GDM1 (cell line): ENCODE measurements around the gene LARP6.
"Not testable (repeated sequence)": the region's sequence is repeated elsewhere in the genome, so short reads cannot be mapped to it uniquely, and the experiment has no call there.

Experiments used
- DNase-seq: peaks from one replicate; lab custom pipeline; 2025; lab: John Stamatoyannopoulos, UW

Gene LARP6

DNA sequence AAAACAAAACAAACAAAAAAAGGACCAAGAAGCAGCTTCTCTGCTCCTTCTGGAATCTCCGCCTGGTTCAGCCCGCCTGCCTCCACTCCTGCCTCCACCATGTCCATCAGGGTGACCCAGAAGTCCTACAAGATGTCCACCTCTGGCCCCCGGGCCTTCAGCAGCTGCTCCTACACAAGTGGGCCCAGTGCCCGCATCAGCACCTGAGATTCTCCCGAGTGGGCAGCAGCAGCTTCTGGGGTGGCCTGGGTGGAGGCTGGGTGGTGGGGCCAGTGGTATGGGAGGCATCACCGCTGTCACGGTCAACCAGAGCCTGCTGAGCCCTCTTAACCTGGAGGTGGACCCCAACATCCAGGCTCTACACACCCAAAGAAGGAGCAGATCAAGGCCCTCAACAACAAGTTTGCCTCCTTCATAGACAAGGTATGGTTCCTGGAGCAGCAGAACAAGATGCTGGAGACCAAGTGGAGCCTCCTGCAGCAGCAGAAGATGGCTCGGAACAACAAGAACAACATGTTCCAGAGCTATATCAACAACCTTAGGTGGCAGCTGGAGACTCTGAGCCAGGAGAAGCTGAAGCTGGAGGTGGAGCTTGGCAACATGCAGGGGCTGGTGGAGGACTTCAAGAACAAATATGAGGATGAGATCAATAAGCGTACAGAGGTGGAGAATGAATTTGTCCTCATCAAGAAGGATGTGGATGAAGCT lies 4.8 kb upstream of the LARP6 start:
- not testable (repeated sequence) for DNase-seq

GRCh38 chr15:70857562-70858285 lies 3.8 kb upstream of the LARP6 start:
- no peak for DNase-seq

GRCh38 chr15:70856884-70857561 lies 3.1 kb upstream of the LARP6 start:
- DNase-seq = no peak

DNA sequence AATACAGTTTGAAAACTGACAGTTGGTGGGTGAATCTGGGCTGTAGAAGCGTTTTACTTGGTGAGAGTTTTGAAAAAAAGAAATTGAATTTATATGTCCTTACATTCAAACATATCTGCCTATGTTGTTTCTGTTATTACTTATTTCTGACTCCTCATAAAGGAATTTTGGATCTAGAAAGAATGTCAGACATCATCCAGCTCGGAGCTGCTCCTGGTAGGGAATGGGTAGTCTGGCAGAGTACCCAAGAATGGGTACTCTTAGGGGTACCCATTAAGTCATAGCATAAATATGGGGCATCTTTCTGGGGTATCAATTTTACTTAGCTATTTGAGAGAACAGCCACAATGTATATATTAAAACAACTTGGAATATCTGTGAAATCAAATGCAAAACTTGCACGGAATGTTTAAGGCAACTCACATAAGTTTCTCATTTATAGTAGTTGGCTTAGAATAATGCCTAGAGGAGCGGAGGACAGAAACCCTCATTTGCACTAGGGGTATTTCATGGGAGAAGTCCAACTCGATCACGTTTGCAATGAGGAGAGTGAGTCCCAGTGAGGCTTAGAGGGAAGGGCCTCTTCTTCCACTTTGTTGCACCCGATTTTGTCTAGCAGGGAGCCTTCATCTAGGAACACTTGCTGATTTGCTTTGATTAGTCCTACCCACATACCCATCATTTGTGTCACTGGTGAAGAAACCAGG lies 2.4 kb upstream of the LARP6 start:
- no peak for DNase-seq

GRCh38 chr15:70855764-70856163 lies 1.8 kb upstream of the LARP6 start:
- no peak for DNase-seq

DNA sequence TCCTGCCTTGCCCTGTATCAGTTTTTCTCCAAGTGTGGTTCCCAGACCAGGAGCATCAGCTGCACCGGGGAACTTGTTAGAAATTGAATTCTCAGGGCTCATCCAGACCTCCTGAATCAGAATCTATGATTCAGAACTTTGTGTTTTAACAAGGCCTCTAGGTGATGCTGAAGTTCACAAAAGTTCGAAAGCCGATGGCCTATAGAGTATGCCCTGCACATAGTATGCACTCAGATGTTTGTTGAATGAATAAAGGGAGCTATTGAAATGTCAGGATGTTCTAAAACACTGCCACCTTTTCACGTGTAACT lies 664 bp upstream of the LARP6 start:
- no peak for DNase-seq

DNA sequence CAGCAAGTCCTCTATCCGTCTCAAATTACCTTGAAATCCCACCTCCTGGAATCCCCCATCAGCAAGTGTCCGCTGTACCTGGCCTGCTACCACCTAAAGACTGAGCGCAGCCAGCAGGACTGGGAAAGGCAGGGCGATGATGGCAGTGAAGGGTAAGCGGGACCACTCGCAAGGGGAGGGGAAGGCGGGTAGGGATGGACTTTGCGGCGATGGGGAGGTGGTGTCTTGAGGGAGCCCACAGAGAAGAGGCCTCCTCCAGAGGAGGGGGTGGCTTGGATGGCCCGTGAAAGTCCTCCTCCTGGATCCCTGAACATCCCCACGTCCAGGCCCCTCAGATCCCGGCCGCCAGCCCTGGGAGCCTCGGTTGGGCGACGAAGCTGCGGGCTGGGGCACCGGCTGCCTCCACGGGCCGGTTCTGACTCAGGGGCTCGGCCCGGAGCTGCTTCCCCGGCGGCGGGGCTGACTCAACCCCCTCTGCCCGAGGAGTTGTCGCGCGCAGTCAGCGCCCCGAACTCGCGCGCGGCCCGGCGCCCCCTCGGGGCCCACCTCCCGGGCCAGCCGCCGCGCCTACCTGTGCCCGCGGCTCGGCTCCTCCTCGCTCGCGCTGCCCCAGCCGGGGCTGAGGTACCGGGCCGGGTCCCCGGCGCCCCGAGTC lies 512 bp downstream of the LARP6 start:
- DNase-seq = no peak

DNA sequence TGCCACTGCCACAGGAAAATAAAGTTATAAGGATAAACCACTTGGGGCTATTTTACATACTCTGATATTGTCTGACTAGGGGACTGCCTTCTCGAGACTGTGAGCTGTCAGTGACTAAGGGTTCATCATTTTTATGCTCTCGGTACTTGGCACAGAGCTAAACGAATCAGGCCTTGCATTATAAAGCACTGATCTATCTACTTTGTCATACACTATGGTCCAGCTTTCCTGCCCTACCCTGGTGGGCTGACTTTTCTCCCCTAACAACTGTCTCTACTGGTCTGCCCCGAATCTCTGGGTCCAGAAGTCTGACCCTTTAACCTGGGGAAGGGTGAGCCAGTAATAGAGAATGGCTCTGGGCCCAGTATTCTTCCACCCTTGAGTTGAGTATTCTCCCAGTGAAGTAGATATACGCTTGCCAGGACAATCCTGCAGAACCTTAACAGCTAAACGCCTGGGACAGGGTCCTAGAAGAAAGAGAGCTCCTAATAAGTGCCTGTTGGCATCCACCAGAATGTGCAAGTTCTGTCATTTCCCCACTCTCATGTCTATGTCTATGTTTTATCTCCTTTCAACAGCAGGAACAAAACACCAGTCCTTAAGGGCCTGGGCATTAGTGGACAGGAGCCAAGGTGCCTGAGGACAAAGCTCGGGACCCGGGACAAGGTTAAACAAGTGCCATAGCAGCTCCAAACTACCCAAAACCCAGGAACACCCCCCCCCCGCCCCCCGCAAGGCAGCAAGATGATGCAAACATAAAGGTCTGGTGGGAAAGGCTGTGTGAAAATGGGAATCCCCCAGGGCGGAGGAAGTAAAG lies 1.2 kb downstream of the LARP6 start:
- DNase-seq = no peak

DNA sequence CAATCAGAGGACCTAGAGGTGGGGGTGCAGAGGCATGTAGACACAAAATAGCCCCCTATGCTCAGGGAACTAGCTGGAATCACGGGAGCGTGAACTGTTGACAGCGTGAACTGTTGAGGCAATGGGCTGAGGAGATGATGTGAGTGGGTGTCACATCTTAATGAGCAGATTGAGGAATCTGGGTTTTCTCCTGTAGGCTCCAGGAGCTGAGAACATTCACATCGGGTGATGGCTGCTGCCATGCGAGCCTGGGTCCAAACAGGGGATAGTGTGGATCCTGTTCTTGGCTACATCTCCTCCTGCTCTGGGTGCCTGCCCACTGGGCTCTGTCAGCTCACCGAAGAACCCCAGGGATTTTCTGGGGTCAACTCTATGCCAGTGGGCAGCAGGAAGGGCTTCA lies 2.1 kb downstream of the LARP6 start:
- DNase-seq = no peak

- DNase-seq = no peak
These were observed 8.2 kb downstream of the LARP6 start for GRCh38 chr15:70845602-70846360.

- no peak for DNase-seq
These were observed 16.5 kb downstream of the LARP6 start for GRCh38 chr15:70837476-70837875.

DNA sequence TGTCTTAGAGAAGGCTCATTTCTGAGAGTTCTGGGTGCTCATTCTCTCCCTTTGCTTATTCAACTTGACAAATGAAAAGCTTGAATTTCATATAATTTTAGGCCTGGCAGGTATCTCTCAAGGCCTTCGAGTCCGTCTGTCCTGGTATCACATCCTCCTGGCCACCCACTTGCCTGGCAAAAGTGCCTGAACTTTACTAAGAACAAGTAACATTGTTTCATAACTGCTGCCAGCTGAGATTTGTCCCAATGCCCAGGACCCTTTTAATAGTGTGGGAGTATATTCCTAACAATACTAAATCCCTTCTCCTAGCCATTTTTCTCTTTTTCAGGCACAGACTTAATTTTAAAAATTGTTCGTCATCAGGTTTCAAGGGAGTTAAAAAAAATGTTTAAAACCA lies 18.1 kb downstream of the LARP6 start:
- DNase-seq = no peak

DNA sequence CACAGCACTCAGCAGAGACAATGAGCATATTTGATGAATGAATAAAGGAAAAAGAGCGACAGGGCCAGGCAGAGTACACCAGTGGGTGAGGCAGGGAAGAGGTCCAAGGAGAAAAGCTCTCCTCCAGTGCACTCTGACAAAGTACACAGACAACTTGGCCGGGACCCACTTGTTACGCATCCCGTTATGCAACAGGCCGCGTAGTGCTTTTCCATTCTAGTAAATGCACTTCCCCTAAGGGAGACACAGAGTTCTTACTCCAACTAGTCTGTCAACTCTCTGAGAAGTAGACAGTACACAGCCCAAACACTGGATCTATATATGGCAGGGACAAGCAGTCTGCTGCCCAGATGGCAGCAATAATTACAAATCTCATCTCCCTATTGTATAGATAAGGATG lies 18.5 kb downstream of the LARP6 start:
- DNase-seq = no peak

DNA sequence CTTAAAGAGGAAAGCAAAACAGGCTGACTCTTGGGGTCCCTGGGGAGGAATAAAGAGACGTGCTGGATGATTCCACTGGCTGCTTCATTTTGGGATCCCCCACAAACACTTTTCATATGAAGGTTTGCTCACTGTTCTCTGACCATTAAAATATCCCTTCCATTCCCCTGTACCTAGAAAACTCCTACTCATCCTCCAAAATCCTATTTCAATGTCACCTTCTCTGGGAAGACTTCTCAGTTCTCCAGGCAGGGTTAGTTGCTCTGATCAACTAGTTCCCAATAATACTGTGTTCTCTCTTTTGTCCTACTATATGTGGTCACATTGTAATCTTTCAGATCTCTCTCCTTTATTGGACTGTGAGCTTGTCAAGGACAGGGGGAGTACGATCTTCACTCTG lies 19.0 kb downstream of the LARP6 start:
- DNase-seq = no peak

- DNase-seq = no peak
These were observed 19.8 kb downstream of the LARP6 start for GRCh38 chr15:70833861-70834765.

DNA sequence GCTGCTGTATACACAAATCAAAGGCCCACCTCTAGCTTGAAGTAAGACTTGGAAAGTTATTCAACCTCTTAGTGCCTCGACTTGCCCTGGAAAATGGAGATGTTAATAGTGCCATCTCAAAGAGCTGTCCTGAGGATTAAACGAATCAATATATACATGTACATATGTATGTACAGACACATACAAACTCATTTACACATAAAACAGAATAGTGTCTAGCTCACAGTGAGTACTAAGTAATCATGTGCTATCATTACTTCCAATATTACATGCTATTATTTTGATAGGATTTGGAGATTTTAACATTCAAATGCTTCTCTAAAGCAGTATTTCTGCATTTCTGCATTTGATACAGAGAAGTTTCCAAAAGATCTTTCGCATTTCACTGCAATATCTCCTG lies 20.5 kb downstream of the LARP6 start:
- DNase-seq = no peak

DNA sequence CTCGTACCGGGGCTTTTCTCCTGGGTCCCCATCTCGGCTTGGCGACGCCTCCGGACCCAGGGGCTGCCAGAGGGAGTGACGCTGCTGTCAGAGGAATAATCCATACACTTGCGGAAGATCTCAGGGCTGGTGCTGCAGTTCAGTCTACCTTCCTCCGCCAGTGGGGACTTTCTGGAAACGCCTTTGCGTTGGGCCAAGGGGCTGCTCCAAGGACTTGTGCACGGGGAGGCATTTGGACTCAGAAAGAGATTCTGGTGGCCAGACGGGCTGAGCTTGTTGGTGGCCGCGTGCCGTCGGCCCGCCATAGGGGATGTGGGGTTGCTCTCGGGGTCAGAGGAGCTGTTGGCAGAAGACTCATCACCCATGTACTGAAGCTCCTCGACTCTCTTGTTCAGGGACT lies 21.8 kb downstream of the LARP6 start:
- DNase-seq = no peak

DNA sequence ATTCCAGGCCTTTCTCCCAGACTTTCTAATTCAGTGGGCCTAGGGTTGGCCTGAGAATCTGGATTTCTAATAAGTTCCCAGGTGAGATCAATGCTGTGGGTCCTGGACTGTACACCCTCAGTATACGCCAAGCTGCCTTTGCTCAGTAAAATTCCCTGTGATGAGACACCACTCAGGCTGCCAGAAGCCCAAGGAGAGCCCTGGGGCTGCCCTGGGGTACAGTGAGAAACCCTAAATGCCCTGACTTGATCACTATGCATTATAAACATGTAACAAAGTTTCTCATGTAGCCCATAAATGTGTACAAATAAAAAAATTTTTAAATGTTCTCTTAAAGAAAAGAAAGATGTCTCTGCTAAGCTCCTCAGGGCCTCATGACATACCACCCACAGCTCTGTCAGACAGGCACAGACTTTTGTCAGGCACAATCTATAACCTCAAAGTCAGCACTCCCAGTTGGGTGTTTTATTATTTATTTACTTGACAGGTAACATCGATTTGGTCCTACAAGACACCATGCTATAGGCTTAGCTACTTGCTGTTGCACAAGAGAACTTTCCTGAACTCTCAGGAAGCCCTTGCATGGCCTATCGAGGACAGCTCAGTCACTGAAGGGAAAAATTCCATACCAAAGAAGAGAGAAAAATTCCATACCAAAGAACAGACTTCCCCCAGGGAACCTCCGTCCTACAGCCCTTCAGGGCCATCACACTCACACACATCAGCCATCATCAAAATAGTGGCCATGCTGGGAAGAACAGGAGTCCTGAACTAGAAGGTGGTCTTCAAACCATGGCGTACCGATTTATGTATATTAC lies 22.7 kb downstream of the LARP6 start:
- DNase-seq = no peak

GRCh38 chr15:70830615-70831014 lies 23.3 kb downstream of the LARP6 start:
- DNase-seq = no peak
